GM18505 (cell line): ENCODE measurements around the gene PLEKHA3.
"Not testable (repeated sequence)": the region's sequence is repeated elsewhere in the genome, so short reads cannot be mapped to it uniquely, and the experiment has no call there.

Experiments
- ATAC-seq: cut with Tn5 transposase; IDR thresholded peaks from one replicate; pipeline ENCODE4 v1.9.1; 2021; ENCODE audit not compliant: unreplicated experiment
- POLR2A ChIP-seq: IDR thresholded peaks from 4 replicates; pipeline ENCODE4 v1.6.1; 2011; ENCODE audit warnings: borderline replicate concordance; ENCODE audit not compliant: insufficient read depth, insufficient read length; ENCODE audit errors: extremely low read depth

The PLEKHA3 gene

DNA sequence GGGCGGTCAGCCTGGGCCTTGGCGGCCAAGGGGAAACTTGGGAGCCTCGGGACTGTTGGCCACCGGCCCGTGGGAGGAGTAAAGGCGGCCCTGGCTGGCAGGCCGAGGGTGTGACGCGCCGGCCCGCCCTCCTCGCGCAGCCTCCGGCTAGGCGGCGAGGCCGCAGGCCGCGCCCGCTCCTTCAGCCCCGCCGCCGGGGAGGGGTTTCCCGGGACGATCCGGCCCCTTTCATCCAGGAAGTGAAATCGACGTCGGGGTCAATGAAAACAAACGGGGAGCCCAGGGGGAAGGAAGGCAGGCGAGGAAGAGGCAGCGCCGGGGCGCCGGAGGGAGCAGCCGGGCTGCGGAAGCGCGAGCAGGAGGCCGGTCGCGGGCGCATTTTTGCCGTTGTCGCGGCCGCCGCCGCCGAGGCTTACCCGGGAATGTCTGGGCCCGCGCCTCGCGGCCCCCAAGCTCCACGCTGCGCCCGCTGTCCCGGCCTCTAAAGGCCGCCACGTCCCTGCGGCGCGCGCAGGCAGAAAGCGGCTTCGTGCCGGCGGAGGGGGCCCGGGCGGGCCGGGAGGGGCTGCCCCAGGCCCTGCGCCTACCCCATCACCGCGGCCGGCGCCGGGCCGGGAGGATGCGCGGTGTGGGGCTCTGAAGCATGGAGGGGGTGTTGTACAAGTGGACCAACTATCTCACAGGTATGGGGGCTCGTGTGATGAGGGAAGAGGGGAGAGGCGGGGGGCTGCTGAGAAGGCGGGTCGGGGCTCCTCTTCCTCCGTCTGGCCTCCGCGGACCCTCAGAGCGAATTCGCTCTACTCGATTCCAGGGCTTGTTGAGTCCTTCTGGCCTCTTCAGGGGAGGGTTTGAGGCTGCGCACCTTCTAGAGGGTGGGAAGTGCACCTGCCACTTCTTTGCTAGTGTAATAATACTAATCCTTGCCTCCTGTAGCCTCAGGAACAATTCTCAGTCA is at the start of gene PLEKHA3:
TSS of gene PLEKHA3 (plus strand) at position 231 of the 955 bp plus-strand sequence. CDS start at position 644, 413 bp downstream.
- peak; percentile 70 for TF ChIP-seq POLR2A
- ATAC-seq = peak; percentile 56

DNA sequence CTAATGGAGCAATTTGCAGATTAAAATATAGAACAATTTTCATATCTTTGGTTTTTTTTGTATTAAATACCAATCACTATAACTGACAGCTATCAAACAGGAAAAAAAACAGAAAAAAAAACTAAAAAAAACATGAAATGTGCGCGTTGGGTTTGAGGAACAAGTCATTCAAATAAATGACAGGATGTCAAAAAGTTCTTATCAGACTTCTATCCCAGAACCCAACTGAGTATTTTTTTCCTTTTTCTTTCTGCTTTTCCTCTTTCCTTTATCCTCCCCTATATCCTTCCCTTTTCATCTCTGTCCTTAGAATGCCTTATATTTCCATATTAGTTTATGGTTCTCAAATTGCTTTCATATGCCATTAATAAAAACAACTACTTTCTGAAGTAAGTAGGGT is 43.6 kb upstream of the PLEKHA3 start:
- ATAC-seq = no peak
- no peak for TF ChIP-seq POLR2A

DNA sequence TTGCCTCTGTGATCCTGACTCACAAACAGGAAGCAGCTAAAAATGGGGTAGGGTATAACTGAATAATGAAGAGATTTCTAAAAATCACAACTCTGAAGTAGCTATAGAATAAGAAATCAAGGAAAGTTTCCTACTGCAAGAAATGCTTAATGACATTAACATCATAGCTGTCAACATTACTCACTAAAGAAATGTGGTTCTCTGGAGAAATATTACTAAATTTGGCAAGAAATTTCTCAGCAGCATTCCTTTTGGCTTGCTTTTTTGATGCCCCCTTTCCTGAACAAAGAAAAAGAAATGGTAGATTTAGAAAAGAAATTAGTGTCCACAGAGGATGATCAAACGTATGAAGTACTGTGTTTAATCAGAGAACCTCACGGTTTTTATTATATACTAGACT is 38.8 kb upstream of the PLEKHA3 start:
- TF ChIP-seq POLR2A = no peak
- no peak for ATAC-seq

DNA sequence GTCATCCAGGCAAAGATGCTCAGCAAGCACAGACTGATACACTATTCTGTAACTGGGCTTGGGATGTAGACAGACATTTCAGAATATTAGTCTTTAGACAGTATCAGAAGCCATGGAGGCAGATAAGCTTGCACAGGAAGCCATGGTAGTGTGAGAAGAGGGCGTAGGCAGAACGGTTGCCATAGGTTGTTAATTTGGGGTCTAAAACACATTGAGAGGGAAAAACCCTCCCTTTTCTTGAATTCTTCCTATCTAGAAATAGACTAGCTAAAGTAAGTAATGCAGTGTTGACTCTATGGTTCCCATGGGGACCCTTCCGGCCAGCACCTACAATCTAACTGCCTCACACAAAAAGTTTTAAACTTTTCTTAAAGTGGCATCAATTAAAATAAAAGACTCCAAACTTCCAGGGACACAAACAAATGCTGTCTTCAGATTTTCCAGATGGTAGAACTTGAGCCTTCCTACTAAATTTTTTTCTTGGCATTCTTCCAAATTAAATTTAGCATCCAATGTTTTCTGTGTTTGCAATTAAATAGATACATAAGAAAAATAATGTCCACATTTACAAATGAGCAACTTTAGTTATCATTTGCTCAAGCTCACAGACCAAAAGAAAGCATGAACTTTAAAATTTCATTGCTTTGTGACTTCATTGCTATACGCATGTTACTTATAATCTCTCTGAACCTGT is 31.1 kb upstream of the PLEKHA3 start:
- ATAC-seq = no peak
- TF ChIP-seq POLR2A = no peak

DNA sequence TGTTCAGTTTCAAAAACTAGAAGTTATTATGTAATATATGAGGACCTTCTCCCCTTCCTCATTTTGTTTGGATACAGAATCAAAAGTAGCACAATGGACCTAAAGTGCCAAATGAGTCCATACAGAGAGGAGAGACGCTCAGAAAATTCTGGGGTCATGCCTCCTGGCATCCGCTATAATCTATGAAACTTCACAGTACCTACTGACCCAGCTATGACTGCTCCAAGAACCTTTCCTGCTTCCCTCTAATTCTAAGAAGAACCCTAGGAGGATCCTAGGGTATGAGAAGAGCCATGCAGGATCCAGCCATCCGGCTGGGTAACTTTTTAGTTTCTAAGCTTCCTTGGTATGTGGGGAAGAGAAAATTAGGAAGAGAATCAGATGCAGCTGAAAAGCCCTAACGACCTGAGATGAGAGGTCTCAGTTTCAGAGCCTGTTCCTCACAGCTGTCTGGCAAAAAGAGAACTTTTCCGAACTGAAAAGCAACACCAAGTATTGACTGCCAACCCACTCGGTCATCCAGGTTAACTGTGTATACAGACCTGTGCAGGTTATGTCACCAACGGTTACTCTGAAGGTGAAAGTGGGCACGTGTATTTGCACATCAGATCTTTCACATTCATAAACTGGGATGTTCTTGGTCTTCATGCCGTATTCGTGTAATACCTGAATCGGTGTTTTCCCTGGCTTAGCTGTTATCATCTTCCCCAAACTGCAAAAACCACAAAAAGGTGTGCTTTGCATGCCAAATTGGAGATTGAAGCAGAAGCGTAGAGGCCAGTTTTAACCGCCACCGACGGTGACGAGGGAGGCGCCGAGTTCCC is 30.3 kb upstream of the PLEKHA3 start:
- ATAC-seq = peak; percentile 4
- no peak for TF ChIP-seq POLR2A

DNA sequence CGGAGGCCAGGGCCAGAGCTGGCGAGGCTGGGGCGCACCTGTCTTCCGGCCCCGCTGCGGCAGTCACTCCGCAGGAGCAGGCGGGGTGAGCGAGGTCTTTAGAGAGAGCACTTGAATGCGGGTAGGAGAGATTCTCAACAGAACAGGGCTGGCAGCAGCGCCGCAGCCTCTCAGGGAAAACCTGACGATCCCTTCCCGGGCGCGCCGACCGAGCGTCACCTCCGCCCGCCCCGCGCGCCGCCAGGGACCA is 29.8 kb upstream of the PLEKHA3 start:
- TF ChIP-seq POLR2A = no peak
- peak; percentile 49 for ATAC-seq

DNA sequence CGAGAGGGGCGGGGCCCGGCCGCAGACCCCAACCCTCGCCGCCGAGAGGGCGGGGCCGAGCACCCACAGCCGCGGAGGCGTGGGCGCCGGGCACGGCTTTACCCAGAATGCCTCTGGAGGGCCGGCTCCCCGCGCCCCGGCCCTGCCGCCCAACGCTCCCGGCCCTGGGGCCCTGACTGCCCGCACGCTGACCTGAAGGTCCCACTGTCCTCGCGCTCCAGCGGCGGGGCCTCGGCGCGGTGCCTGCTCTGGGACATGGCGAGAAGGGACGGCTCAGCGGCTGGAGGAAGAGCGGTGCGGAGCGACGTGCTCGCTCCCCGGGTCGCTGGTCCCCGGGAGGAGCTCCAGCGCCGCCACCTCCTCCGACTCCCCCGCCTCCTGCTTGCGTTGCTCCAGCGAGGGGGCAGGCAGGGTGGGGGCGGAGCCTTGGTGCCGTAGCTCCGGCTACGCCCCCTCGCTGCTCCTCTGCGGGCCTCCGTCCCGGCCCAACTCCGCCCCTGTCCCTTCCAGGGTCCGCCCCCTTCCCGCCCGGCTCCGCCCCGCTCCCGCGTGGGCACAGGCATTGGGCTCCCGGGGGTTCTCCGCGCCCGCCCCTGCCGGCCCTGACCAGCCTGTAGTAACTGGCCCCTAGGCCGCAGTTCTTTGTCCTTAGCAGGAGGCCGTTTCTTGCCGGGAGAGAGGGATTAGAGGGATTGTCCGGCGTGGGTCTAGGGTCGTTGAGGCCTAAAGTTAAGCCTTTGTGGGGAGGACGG is 29.3 kb upstream of the PLEKHA3 start, which contains the start of the genes PJVK and PRKRA:
TSS of gene PJVK (plus strand) at position 605 of the 752 bp plus-strand sequence. CDS start 2,032 bp downstream, outside the sequence.
TSS of gene PRKRA (minus strand) at position 402 of the 752 bp plus-strand sequence. CDS start at position 257, 145 bp downstream.
- peak; percentile 89 for TF ChIP-seq POLR2A
- ATAC-seq = peak; percentile 85

DNA sequence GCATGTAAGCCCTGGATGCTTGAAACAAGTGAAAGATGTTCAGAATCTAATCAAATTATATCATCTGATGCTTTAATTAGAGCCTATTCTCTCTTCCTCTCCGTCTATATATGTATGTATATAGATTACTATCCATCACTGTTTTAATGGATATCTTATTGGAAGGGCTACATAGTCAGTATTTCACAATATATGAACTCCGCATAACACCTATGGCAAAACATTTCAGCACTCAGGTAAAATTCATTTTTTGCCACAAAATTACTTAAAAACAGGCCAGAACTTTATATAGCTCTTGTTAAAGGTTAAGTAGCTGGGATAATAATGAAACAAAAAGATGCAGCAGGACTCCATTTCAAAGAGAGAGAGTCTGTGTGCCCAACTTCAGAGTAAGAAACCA is 27.9 kb upstream of the PLEKHA3 start:
- no peak for TF ChIP-seq POLR2A
- no peak for ATAC-seq

DNA sequence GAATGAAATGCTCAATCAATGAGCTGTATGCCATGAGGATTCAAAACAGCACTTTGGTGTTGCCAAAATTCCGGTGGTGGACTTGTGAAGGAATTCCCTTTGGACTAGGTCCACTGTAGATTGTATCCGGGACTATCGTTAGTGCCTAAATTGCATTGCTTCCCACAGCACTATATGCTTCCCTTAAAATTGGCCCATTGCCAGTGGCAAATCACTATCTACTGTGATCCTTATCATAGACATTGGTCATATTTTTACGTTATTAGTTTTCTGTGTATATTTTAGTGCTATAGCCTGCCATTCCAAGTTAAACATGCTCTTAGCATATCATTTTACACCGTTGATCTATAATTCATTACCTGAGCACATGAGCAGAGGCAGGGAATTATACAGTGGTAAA is 27.4 kb upstream of the PLEKHA3 start:
- no peak for ATAC-seq
- TF ChIP-seq POLR2A = no peak

DNA sequence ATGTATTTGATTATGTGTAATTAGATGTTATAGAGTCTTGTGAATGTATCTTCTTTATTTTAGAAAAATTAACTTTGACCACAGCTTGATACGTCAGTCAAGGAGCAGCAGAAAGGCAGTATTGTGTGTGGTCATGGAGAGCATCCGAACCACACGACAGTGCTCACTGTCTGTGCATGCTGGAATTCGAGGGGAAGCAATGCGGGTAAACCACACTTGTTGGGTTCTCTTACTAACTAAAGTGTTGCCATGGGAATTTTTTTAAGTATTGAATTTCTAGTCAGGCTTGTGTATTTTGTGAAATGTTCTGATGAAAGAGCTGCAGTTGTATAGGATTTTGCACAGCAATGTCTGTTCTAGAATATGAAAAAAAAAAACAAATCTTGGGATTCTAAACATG is 24.3 kb upstream of the PLEKHA3 start:
- no peak for ATAC-seq
- TF ChIP-seq POLR2A = no peak

DNA sequence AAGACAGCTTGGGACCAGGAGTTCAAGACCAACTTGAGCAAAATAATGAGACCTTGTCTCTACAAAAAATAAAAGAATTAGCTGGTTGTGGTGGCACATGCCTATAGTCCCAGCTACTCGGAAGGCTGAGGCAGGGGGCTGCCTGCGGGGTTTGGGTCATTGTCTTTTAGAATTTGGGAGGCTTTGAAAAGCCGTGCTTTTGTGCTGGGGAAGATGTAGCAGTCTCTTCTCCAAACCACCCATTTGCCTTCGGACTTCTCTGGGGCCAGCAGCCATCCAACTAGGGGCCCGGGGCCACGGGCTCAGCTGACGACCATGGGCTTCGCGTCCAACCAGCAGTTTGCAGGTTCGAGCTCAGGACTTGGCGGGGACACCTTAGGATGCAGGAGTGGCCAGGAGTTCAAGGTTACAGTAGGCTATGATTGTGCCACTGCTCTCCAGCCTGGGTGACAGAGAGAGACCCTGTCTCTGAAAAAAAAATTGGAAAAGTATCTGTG is 22.8 kb upstream of the PLEKHA3 start:
- no peak for TF ChIP-seq POLR2A
- no peak for ATAC-seq

DNA sequence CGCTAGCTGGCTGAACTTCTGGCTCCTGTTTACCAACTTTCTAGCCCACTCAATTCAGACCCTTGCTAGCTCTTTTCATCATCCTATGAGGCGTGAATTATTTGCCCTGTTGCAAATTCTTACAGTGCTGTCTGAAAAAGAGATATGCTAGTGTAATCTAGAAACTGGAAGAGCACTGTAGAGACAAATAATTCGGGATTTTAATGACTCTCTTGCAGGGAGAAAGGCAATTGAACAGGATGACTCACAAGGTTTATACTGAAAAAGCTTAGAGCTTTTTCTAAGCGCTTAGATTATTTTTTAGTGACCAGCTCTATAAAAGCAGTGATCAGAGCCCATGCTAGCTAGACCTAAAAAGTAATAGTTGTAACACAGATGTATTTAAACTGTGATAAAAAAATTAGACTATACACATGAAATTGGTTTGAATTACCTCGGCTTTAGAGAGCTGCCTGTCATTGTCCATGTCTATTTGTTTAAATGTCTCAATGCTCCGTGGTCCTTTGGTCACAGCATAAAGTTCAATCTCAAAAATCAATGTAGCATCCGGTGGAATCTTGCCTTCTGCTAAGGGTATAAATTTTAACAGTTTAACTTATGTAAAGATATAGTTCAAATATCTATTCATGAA is 10.9 kb upstream of the PLEKHA3 start:
- TF ChIP-seq POLR2A = no peak
- no peak for ATAC-seq

DNA sequence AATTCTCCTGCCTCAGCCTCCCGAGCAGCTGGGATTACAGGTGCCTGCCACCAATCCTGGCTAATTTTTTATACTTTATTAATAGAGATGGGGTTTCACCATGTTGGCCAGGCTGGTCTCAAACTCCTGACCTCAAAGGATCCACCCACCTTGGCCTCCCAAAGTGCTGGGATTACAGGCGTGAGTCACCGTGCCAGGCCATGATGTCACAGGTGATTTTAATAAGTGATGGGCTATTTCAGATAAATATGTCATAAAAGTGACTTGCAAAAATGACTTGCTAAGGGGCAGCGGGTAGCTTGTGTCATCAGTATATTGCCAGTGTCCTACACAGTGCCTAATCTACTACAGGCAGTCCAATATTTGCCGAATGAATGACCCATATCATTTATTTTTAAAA is 8.9 kb upstream of the PLEKHA3 start:
- not testable (repeated sequence) for ATAC-seq
